ENCODE results near the gene CPT1A.

CPT1A gene

DNA sequence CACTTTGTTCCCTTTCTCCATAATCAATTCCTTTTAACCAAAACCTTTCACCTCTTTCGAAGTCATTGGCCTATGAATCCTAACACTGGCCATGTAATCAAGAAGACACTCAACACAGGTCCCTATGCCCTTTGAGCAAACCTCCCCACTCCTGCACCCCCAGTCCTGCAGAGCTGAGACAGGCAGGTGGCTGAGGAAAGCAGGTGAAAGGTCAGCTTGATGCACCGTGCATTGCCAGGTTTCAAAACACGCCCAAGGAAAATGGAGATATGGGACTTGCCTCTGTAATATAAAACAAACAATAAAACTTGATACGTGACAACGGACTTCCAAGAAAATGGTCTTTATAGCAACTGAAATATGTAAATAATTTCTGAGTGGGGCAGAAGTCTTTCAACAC, 10.6 kb downstream of the CPT1A start:
- no peak for DNase-seq (ENCODE audit: low spot score)

DNA sequence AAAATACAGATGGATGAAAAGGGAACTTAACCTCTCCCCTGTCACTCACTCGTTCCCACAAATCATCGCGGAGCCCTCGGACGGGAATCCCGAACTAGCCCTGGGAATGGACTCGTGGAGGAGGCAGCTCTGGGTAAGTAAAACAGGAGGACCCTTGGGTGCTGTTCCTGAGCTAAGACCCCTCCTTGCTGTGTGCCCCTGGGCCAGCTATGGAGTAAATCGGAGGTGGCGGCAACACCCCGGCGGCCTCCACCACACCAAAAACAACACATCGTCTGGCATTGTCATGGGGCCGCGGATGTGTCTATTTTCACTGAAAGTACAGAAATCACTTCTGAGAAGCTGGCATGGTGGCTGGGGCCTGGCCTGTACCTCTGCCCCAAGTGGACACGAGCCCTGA, 12.1 kb downstream of the CPT1A start:
- DNase-seq (ENCODE audit: low spot score) = no peak

DNA sequence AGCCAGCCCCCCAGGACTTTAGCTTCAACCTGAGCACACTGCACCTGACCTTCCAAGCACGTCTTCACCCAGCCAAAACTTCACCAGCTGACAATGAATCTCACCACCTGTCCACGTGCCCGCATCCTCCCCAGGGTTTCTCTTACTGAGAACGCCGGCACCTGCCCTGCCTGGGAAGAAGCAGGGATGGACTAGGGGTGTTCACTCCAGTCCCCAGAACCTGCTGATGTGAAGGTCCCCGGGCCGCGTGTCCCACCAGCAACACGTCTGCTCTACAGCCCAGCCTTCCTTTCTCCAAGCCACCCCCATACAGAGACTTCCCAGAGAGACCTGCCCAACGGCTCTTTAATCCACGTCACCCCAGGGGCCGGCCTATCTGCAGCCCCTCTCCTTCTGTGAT, 12.8 kb downstream of the CPT1A start:
- no peak for DNase-seq (ENCODE audit: low spot score)

DNA sequence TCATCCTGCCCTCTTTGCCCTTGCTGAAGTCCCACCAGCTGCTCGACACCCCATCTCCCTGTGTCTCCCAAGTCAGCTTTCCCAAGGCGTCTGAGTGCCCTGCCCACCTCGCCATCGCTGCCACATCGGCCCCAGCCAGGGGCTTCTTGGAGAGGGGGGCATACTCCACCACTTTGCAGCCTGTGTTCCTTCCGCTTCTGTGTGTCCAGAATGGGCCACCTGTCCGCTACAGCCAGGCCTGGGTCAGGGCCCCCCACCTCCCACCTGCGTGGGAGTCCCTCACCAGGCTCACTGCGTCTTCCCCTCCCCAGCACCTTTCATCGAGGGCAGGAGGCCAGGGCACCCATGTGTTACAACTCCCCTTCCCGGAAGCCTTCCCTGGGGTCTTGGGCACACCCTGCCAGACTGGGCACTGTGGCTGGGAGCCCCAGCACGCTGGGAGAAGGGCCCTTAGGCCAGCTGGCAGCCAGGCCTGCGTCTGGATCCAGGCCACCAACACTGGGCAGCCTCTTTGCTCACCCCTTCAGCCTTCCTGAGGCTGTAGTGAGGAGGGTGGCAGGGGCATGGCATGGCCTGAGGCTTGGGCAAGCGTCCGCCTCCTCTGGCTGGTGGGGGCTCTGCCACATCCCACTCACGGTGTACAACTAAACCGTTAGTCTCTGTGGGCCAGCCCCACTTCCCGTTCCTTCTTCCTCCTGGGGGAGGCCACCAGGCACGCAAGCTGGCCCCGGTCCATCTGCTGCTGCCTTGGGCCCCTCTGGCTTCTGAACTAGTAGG, 13.4 kb downstream of the CPT1A start:
- no peak for DNase-seq (ENCODE audit: low spot score)

DNA sequence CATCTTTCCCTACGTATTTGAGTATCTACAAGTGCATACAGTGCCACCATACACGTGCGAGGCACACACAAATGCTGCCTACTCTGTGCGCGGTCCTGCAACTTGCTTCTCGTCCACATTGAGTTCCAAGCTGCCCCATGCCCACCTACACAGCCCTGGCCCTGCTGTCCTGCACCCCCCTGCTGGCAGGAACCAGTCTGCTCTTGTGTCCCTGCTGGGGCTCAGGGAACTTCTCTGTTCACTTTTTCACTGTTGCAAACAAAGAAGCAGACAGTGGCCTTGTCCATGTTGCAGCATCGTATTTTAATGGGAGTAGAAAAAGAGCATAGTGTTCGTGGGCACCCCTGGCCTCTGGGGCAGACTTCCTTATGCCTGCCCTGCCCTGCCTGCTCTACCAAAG, 14.0 kb downstream of the CPT1A start:
- DNase-seq (ENCODE audit: low spot score) = no peak

DNA sequence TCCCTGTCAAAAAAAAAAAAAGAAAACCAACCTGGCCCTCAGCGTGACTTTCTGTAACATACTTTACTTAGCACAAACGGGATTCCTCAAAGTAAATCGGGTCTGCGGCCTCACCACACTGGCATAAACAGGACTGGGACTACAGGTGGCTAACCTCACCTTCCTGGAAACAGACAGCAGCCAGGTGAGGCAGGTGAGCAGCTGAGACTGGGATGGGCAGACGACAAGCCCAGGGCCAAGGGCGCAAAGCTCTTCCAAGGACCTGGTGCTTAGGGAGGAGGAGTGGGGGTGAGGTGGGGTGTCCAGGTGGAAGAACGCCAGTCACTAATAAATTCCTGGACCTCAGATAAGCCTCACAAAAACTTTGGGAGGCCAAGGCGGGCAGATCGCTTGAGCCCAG, 15.0 kb downstream of the CPT1A start:
- no peak for DNase-seq (ENCODE audit: low spot score)

DNA sequence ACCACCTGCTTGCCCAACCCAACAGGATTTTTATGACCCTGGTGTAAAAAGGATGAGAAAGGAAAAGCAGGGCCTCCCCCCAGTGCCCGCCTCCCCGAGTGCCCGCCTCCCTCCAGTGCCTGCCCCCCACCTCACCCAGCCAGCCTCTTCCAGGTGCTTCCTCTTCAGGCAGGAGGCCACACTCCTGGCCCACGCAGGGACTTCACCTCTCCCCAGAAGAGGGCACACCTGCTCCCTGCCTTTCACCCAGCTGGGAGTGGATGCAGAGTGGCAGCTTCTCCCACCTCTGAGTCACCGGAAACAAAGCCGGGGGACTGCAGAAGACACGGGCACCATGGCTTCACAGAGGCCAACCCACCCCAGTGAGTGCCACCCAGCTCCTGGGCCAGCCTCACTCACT, 16.1 kb downstream of the CPT1A start:
- peak; percentile 83 for DNase-seq (ENCODE audit: low spot score)

DNA sequence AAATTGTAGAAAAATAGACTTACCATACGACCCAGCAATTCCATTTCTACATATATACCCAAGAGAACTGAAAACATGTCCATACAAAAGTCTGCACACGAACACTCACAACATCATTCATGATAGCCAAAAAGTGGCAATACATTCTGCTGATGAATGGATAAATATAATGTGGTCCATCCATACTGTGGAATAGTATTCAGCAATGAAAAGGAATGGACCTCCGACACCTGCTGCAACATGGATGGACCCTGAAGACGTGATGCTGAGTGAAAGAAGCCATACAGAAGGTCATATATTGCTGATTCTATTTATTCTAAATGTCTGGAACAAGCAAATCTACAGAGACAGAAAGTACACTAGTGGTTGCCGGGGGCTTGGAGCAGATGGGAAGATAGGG, 19.2 kb downstream of the CPT1A start:
- no peak for DNase-seq (ENCODE audit: low spot score)

DNA sequence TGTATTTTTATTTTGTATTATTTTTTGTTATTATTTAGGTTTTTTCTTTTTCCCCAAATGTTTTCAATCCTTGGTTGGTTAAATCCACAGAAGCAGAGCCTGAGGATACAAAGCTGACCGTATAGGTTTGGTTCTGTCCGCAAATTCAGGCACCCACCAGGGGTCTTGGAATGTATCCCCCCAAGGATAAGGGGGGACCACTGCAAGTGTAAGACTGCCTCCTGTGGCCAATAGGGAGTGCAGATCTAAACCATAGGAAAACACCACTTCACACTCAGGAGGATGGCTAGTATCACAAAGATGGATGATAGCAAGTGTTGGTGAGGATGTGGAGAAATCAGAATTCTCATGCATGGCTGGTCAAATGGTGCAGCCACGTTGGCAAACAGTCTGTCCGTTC, 20.0 kb downstream of the CPT1A start:
- DNase-seq (ENCODE audit: low spot score) = no peak

DNA sequence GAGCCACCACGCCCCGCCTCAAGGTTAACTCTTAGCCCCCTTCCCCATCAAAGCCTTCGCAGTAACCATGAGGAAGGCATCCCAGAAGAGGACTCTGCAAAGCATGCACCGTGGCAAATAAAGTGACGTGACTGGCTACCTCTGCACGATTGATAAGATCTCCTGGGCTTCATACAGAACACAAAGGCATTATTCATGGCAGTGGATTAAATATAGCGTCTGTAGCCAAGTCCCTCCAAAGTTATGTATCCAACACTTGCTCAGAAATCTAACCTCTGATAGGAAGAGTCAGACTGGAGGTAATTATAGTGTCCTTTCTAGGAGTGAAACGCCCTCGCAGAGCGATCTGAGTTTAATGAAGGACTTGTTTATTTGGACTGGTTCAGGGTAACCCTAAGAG, 22.4 kb downstream of the CPT1A start:
- peak; percentile 56 for DNase-seq (ENCODE audit: low spot score)

DNA sequence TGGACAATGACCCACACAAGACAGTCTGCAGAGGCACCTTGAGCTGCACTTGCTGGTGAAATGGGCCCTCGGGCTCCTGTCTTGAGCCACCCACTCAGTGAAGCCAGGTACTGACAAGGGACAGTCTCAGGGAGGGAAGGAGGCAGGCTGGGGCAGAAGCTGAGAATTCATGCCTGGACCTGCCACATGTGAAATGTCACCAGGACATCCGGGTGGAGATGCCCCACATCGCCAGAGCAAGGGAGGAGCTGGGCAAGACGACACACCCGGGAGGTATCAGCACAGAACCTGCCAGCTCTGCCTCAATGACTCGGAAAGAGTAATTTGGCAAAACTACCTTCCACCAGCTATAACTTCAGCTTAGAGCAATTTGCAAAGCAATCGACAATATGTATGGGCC, 23.5 kb downstream of the CPT1A start:
- no peak for DNase-seq (ENCODE audit: low spot score)

DNA sequence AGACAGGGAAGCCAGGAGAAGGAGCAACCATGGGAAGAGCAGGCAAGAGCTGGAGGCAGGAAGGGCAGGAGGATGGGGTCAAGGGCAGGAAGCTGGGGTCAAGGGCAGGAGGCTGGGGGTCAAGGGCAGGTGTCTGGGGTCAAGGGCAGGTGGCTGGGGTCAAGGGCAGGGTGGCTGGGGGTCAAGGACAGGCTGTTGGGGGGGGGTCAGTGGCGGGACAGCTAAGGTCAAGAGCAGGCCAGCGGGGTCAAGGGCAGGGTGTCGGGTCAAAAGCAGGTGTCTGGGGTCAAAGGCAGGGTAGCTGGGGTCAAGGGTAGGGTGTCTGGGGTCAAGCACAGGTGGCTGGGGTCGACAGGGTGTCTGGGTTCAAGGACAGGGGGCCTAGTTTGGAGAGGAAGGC, 24.2 kb downstream of the CPT1A start:
- no peak for DNase-seq (ENCODE audit: low spot score)

DNA sequence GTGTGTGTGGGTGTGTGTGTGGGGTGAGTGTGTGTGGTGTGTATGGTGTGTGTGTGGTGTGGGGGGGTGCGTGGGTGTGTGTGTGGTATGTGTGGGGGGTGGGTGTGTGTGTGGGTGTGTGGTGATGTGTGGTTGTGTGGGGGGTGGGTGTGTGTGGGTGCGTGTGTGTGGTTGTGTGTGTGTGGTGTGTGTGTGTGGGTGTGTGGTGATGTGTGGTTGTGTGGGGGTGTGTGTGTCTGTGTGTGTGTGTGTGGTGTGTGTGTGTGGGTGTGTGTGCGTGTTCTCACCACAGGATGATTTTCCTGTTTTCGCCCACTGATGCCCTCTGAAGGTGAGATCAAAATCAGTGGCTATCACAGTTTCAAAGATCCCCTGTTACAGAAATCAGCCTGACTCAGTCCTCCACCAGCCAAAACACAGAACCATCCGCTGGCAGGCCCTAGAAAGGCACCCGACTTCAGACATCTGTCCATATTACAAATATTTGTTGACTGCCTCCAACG, 24.7 kb downstream of the CPT1A start:
- DNase-seq (ENCODE audit: low spot score) = no peak

DNA sequence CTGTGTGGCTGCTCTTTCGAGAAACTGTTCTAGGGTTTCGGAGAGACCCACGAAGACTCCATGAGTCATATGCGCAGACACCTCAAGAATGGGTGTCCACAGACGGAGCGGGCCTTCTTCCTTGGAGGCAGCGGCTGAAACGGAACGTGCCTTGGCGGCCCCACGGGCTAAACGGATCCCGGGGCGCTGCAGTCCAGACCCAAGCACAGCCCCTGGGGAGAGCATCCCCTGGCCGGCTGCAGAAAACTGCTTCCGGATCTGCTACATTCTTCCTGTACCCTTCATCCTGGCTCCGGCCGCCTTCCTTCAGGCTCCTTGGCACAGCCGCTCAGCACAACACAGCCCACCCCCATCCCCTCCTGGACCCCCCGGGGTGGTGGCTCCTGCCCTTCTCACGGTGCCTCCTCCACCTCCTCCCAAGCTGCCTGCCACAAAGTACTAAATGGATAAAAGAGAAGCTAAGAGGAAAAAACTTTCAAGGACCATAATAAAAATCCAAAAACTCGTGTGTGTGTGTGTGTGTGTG, 25.4 kb downstream of the CPT1A start:
- DNase-seq (ENCODE audit: low spot score) = no peak

DNA sequence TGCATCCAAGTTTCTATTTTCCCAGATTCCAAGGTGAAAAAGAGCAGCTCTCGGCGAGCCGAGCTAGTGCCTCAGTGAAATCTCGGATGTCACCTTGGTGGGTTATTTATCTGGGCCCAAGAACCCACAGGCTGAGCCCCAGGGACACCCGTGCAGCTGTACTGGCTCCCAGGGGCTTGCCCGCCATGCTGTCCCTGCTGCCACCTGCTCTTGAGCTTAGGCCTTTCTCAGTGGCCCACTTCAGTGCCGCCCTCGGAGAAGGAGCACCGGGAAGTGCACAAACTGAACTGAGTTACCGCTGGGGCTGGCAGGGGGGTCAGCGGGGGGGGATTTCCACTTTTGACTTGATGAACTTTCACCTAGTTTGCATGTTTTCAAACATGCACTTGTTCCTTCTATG, 27.9 kb downstream of the CPT1A start:
- no peak for DNase-seq (ENCODE audit: low spot score)

DNA sequence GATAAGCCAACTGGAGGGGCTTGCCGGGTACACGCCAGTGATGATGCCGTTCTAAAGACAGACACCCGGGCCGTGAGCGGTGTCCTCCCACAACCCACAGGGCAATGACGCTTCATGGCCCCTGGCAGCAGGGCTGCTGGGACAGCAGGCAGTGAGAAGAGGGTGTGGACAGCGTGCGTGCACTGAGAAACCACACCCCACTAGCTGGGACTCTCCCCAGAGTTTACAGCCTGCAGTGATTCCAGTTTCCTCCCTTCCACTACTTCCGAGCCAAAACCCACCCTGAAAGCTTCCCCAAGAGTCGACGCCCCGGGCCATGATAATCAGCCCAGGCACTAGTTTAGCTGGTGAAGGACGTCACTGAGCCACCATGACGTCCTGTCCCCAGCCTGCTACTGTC, 29.2 kb downstream of the CPT1A start:
- DNase-seq (ENCODE audit: low spot score) = no peak

DNA sequence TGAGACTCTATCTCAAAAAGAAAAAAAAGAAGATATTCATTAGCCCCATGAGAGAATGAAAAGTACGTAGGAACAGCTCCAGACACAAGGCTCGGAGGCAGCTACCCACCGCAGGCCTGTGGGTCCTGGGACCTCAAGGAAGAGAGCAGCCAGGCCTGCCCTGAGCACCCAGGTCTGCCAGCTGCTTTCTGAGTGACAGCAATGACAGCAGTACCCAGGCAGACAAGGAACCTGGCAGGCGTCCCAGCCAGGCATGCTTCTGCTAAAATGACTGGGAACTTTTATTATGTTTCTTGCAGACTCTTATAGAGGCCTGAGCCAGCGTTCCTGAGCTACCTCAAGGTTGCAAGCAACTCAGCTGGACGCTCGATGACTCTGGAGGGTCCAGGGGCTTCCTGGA, 31.6 kb downstream of the CPT1A start:
- no peak for DNase-seq (ENCODE audit: low spot score)

DNA sequence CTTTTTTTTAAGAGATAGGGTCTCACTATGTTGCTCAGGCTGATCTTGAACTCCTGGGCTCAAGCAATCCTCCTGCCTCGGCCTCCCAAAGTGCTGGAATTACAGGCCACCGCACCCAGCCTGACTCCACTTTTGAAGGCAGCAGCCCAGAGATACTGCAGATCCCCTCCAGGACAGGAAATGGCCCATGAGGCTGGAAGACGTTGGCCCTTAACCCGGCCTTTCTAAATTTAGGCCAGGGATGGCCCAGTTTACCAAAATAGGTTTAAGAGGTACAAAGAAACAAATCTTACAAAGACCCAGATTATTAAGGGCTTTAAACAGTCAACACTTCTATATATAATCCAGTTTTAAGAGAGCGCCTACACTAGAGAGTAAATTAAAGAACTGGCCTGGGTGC, 32.2 kb downstream of the CPT1A start:
- DNase-seq (ENCODE audit: low spot score) = no peak

DNA sequence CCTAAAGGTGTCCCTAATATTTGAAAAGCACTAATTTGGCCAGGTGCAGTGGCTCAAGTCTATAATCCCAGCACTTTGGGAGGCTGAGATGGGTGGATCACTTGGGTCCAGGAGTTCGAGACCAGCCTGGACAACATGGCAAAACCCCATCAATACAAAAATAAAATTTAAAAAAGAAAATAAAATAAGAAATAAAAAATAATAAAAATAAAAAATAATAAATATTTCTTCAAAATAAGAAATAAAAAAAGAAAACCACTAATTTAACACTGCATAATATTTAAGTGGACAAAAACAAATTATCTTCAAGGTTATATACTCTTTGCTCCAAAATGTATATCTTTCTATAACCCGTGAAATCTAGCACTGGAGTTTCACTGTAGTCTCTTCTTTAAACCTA, 32.9 kb downstream of the CPT1A start:
- no peak for DNase-seq (ENCODE audit: low spot score)

DNA sequence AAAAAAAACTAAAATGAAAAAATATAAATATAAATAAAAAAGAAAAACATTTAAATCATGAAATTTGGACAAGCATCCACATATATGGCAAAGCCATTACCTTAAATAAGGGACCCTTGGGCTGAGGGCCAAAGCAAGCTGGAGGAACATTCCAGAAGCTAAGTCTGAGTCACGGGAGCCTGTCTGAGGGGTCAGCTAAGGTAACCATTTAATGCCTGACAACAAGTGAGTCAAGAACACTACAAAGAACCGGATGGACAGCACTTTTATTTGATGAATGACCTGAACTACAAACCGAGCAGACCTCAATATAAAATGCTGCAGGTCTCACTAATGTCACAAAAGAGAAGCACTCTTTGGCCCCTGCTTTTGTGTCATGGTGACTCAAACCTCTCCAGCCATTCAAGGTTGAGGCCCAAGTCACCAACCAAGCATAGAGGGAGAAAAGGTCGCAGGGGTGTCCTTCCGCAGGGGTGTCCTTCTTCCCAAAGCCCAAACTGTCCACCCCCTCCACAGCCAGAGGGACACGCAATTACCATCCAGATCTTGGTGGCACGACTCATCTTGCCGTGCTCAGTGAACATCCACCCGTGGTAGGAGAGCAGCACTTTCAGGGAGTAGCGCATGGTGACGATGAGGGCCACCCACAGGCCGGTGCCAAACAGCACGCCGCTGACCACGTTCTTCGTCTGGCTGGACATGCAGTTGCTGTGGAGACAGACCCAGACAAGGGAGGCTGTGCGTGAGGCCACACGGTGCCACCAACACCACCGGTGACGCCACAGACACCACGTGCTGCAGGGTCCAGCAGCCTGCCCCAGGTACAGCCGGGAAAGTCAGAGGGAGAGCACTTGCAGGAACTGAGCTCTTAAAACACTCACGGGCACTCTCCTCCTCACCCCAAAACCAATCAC, 34.5 kb downstream of the CPT1A start:
- no peak for DNase-seq (ENCODE audit: low spot score)

DNA sequence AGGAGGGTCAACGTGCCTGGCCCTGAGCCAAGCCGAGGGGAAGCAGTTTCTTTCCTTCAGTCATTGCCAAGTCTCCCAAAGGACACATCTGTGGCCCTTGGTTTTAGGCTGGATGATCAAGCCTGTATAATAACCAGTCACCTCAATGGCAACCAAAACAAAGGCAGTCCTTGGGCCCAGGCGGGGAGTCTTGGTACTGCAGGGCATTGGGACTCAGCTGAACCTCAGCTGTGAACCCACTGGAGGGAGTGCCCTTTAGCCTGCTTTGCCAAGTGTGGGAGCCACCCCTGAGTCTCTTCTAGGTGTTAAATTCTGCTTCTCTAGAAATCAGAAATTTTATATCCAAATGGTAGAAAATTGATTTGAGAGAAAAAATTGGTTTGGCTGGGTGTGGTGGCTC, 36.9 kb downstream of the CPT1A start:
- no peak for DNase-seq (ENCODE audit: low spot score)

DNA sequence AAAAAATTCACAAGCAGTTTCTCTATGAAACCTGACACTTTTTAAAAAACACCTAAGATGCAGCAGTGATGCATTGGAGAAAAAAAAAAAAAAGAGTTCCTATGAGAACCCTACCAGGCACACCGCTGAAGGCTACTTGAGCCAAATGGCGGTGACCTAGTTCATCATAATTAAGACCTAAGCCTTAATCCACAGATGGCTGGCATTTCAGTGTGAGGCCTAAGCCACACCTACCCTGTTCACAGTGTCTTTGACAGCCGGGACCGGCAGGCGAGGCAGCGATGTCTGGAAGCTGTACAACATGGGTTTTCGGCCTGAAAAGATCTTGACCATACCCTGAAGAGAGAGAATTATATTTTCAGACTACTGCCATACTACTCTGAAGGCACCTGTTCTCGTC, 38.0 kb downstream of the CPT1A start:
- DNase-seq (ENCODE audit: low spot score) = no peak

DNA sequence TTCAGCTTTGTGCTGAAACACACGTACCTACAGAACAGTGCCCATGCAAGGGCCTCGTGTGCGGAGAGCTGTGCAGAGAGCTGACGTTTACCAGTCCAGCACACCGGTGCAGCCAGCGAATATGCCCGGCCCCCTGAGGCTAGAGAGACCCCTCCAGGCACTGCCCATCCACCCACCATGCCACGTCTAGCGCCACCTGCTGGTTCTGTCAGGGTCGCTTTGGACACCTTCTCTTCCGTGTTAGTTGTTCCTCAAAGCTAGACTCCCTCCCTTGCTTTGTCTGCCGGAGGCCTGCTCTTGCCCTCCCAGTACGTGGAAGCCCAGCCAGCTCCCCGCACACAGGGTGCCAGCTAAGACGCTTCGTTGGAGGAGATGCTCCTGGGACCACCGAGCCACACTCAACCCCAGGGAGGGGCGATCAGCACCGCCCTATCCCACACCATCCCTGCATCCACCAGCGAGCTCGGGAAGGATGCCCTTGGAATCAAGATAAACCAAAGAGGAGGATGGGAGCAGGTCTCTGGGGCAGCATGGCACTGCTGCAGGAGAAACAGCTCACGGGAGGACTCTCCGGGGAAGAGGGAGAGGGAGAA, 43.4 kb downstream of the CPT1A start:
- no peak for DNase-seq (ENCODE audit: low spot score)

Data from SW480 (cell line).